GM04503 (cell line): Measurements from ENCODE around the gene RABGAP1L.

Experiments
- DNase-seq: peaks from one replicate; pipeline ENCODE4 v3.0.0-alpha.2; 2012; ENCODE audit warnings: low read depth

Gene RABGAP1L

DNA sequence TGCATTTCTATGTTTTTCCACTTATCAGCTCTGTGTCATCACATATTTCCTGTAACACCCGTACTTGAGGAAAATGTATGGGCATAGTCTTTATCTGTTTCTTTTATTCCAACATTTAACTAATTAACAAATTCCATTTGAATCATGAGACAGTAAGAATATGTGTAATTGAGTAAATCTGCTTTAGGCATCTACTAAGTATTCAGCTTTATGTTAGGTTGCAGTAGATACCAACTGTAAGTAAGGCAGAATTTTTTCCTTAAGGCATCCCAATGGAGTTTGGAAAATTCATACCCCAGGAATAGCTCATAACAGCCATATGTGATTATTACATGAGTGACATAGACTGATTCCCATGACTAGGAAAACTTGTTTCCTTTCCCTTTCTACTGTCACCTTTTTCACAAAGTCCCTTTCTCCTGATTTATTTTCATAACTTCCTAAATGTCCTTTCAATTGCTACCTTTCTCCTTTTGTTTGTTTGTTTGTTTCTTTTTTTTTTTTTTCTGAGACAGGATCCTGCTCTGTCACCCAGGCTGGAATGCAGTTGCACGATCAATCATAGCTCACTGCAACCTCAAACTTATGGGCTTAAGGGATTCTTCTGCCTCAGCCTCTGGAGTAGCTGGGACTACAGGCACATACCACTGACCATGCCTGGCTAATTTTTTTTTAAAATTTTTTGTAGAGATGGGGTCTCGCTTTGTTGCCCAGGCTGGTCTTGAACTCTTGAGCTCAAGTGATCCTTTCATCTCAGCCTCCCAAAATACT is 780.6 kb downstream of the RABGAP1L start:
- DNase-seq, result no peak

GRCh38 chr1:174940646-174941175 is 781.4 kb downstream of the RABGAP1L start:
- DNase-seq, result no peak

DNA sequence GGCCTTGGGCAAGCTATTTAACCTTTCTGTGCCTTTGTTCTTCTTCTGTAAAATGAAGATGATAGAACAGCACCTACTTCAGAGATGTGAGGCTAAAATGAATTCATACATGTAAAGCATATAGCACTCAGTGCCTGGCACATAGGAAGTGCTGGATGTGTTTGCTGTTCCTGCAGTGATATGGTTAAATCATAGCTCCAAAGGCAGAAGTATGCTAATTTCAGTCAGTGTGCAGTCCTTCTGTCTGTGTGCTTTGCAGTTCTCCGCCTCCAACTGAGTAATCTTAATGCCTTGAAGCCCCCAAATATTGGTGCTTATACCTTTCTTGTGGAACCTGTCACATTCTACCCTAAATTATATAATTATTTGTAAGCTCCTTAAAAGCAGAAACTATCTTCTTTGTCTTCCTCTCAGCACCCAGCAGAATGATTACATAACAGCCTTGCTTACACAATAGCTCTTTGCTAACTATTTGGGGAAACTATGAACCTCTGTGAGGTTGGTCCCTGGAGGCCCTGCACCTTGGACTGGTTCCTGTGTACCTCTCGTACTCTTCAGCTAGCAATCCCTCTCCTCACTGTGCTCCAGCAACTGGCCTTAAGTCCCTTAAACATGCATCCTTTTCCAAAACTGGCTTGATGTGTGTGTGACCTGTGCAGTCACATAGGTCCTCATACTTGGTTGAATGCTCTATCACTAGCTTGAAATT is 783.4 kb downstream of the RABGAP1L start:
- no peak for DNase-seq

GRCh38 chr1:174946031-174946430 is 786.7 kb downstream of the RABGAP1L start:
- no peak for DNase-seq

- DNase-seq, result no peak
Observed at GRCh38 chr1:174949061-174949460, 789.7 kb downstream of the RABGAP1L start.

- no peak for DNase-seq
Observed at GRCh38 chr1:174949645-174950044, 790.3 kb downstream of the RABGAP1L start.

GRCh38 chr1:174953285-174954072 is 794.2 kb downstream of the RABGAP1L start:
- DNase-seq, result no peak

DNA sequence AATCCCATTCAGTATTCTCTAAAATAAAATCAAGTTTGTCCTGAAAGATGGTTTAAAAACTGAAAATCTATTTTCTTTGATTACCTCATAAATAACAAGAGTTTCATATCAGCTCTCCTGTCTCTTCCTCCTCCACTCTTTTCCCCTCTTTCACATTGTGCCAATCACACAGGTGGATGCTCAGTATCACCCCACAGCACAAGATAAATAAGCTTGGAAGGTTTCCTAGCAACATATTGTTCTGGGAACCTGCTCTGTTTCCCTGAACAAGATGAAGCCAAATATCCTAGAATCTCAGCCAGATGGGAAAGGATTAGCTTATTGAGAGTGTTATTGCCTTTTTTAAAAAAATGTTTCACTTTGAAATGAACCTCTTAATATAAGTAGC is 794.7 kb downstream of the RABGAP1L start:
- no peak for DNase-seq

DNA sequence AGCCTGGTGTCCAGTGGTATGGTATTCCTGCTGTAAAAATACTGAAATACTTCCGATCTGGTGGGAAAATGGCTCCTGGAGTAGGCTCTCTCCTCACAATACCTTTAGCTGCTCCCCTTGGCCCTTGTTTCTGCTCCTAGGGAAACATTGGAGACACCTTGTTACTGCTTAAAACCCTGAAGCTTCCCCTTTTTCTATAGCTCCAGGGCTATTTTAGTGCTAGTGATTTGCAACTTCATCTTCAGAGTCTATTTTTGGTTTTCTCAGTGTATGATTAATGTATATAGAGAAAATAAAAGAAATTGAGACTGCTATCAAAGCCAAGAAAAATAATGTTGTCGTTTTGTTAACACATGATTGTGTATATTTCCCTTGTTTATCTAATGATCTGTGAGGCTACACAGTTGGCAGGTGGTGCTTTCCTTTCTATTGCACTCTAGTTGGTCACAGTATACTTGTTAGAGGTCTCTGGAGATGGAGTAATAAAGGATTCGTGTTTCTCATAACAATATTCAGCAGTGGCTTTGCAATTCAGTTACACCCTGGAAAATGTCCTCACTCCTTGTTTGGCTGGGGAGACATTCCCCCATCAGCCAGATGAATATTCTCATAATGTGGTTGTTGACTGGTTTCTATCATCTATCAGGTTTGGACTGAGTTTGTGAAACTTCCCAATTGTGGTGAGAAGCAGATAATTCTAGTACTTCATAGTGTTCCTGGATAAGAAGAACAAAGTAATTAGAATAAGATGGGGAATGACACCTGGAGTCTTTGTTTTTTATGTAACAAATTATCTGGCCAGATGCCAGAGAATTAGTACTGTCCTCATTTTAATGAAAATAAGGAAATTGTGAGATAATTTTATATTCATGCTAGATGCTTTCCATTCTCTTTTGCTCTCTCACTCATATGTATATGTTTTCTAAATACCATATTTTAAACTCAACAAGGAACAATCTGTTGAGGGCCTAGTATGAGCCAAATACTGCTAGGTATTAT is 795.6 kb downstream of the RABGAP1L start:
- DNase-seq, result no peak

DNA sequence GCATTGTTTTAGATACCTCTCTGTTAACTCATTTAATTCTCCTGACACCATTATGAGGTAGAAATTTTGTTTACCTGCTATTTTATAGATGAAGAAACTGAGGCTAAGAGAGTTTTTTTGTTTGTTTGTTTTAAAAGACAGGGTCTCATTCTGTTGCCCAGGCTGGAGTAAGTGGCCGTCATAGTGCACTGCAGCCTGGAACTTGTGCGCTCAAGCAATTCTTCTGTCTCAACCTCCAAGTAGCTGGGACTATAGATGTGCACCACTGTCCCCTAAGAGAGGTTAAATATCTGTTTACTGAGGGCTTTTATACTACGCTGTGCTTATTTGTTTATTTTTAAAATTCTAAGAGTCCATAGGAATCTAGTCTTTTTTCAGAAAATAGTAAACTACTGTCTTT is 796.8 kb downstream of the RABGAP1L start:
- DNase-seq, result no peak

DNA sequence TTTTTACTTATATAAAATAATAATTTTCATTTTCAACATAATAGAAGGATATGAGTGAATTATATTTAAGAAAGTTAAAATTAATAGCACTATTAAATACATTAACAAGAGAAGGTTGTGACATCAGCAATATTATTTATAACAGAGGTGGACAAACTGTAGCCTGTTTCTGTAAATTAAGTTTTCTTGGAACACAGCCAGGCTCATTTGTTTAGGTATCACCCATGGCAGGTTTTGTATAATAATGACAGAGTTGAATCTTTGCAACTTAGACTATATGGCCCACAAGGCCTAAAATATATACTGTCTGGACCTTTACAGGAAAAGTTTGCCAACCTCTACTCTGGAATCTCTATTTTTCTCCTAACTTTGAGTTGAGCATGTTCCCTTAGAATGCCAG is 797.7 kb downstream of the RABGAP1L start:
- no peak for DNase-seq

DNA sequence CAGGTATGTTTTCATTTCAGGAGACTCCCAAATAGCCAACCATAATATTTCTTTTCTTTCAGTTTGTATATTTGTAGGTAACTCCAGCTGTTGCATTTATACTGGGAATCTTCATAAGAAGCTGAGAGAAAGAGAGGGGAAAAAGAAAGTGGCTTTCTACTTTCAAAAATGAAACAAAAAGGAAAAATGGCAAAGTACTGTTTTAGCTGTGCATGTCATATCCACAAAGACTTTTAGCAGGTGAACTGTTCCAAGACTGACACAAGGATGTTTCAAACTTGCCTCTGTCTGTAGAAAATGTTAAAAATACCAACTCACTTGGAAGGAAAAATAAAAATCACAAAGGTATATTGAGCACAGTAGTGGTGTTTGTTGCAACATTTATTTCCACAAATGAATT is 798.5 kb downstream of the RABGAP1L start:
- DNase-seq, result no peak

- no peak for DNase-seq
Observed at GRCh38 chr1:174958396-174958795, 799.1 kb downstream of the RABGAP1L start.

DNA sequence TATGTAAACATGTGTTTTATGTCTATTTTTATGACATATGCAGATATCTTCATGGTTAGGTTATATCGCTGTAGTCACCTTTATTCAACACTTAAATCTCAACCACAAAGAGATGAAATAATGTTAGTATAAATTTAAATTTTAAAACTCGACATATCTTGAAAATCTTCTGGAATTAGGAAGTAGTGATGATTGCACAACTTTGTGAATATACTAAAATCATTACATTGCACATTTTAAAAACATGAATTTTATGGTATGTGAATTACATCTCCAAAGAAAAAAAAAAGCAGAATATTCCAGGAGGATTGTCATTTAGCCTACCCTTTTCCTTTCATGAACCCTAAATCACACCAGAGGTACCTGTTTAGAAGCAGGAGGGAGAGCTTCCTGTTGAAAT is 801.0 kb downstream of the RABGAP1L start:
- DNase-seq, result no peak

- no peak for DNase-seq
Observed at GRCh38 chr1:174963529-174964125, 804.3 kb downstream of the RABGAP1L start.

GRCh38 chr1:174964261-174964971 is 805.1 kb downstream of the RABGAP1L start:
- no peak for DNase-seq

GRCh38 chr1:174964972-174965361 is 805.6 kb downstream of the RABGAP1L start:
- no peak for DNase-seq

DNA sequence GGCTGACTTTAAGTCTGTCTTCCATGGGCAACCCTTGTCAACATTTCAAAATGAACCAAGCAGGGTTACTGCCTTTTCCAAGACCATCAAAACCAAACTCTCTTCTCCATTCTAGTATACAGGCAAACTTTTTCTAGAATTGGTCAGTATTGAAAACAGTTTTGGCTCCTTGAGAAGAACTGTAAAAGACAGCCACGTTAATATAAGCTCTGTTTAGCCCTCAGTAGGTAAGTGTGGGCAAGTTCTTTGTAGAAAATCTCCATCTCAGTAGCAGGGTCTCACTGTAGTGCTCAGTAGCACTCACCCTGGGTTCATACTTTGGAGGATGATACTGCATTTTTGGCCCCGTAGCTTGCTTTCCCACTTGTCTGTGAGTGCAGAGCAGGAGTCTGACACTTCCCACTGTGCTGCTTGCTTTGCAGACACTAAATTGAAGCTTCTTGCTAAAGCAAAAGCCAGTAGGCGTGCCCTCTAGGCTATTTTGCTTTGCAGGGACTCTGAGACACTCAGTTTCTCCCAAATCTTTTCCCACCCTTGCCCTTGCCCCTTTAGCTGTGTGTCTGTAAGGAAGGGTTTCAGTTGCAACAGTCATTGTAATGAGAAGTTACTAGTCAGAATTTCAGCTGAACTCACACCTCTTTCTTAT is 806.2 kb downstream of the RABGAP1L start:
- DNase-seq, result no peak

DNA sequence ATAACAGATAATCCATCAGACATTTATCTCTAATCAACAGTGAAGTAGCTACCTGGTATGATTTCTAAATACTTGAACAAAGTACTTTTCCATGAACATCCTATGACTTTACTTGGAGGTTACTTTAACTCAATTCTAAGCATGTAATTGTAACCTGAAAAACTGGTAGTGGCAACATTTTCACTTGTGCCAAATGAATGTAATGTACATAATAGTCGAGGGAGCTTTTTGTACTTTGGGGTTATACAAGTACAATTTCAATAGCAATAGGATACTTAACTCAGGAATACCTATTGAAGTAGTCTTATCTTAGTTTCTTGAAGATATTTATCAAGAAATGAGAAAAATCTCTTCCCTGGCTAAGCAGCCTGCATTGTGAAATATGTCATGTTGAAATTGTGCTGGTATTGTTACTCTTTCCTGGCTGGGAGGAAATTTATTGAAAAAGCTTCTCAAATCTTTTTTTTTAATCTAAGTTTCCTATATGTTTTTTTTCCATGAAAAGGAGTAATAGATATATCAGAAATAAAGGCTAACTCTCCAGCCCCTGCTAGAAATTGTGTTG is 806.8 kb downstream of the RABGAP1L start:
- no peak for DNase-seq
